OCI-LY7 (cell line): ENCODE measurements around the gene PIK3CB. TPM values are rescaled to one million over a fixed set of nuclear protein-coding genes. Genes with fewer than 3 reads are reported as not detected.

ENCODE experiments used
- BruUV-seq: library from RNA; stranded (reverse); fragments of 400-500 nt; replicated peaks from 2 replicates; lab custom pipeline; 2021; lab: Mats Ljungman, UMichigan
- CTCF ChIA-PET: fragments of 300-600 bp; sonication (Branson Sonifier 250); formaldehyde crosslinking; loops from one replicate; lab custom pipeline; 2022; ENCODE audit warnings: antibody characterized with exemption; ENCODE audit not compliant: unreplicated experiment; lab: Charles Lee
- POLR2A ChIA-PET: fragments of 300-600 bp; sonication (Branson Sonifier 250); formaldehyde crosslinking; loops from one replicate; lab custom pipeline; 2022; ENCODE audit warnings: antibody characterized with exemption; lab: Charles Lee
- DNase-seq: peaks from one replicate; pipeline ENCODE4 v3.0.0-alpha.2; 2015; ENCODE audit warnings: low spot score
- H2AFZ ChIP-seq: fragments of 200-600 bp; sonication (generic), shearing (Covaris generic); 2 replicates; pipeline ENCODE4 v1.6.1; 2014; ENCODE audit warnings: mild to moderate bottlenecking, antibody characterized with exemption, low read length, moderate library complexity
- H3K27ac ChIP-seq: fragments of 200-600 bp; sonication (generic); 2 replicates; pipeline ENCODE4 v1.5.1; 2014; ENCODE audit warnings: mixed run types, low read depth, mild to moderate bottlenecking, moderate library complexity, low read length, inconsistent platforms; ENCODE audit not compliant: poor library complexity, severe bottlenecking
- H3K36me3 ChIP-seq: fragments of 200-600 bp; sonication (generic); 2 replicates; pipeline ENCODE4 v1.6.1; 2014; ENCODE audit warnings: mild to moderate bottlenecking, antibody characterized with exemption, low read length, moderate library complexity, mixed read lengths; ENCODE audit not compliant: insufficient read depth
- H3K4me1 ChIP-seq: fragments of 200-600 bp; sonication (generic); 2 replicates; pipeline ENCODE4 v1.5.1; 2014; ENCODE audit warnings: mild to moderate bottlenecking, low read length; ENCODE audit not compliant: insufficient read depth, poor library complexity, severe bottlenecking
- H3K4me2 ChIP-seq: fragments of 200-600 bp; sonication (generic); 2 replicates; pipeline ENCODE4 v1.6.1; 2014; ENCODE audit warnings: mild to moderate bottlenecking, low read length
- H3K4me3 ChIP-seq: fragments of 200-600 bp; sonication (generic); 2 replicates; pipeline ENCODE4 v1.5.1; 2014; ENCODE audit warnings: mild to moderate bottlenecking, low read depth, low read length; ENCODE audit not compliant: poor library complexity, severe bottlenecking
- H3K79me2 ChIP-seq: fragments of 200-600 bp; sonication (generic); 2 replicates; pipeline ENCODE4 v1.6.1; 2016; ENCODE audit warnings: low read depth, mild to moderate bottlenecking, low read length, moderate library complexity, mixed read lengths; ENCODE audit not compliant: insufficient read depth
- H3K9me2 ChIP-seq: fragments of 200-600 bp; sonication (generic); 2 replicates; pipeline ENCODE4 v1.6.1; 2016; ENCODE audit warnings: mild to moderate bottlenecking, low read length, mixed read lengths; ENCODE audit not compliant: insufficient read depth
- H3K9me3 ChIP-seq: fragments of 200-600 bp; sonication (generic); 2 replicates; pipeline ENCODE4 v1.6.1; 2014; ENCODE audit warnings: mild to moderate bottlenecking, mixed run types, low read length, mixed read lengths
- H4K20me1 ChIP-seq: fragments of 200-600 bp; sonication (generic); 2 replicates; pipeline ENCODE4 v1.6.1; 2014; ENCODE audit warnings: mild to moderate bottlenecking, antibody characterized with exemption, low read length, moderate library complexity, mixed read lengths; ENCODE audit not compliant: insufficient read depth
- CTCF ChIP-seq: fragments of 200-600 bp; sonication (generic); conservative IDR thresholded peaks from 2 replicates; pipeline ENCODE4 v1.5.1; 2014; ENCODE audit warnings: mild to moderate bottlenecking, antibody characterized with exemption, low read length, moderate library complexity, mixed read lengths
- EZH2phosphoT487 ChIP-seq: fragments of 200-600 bp; sonication (generic); IDR thresholded peaks from 2 replicates; pipeline ENCODE4 v1.6.1; 2018; ENCODE audit warnings: low read depth, borderline replicate concordance, mild to moderate bottlenecking, mixed run types, antibody characterized with exemption, low read length, moderate library complexity, mixed read lengths
- intact Hi-C: fragments of 100-400 bp; cut with micrococcal nuclease; formaldehyde crosslinking; loops from one replicate; pipeline ENCODE4 v1.10.0; 2022; ENCODE audit not compliant: unreplicated experiment
- total RNA-seq, 2 experiments: library from RNA; depleted of rRNA in 1 of 2; stranded (reverse); fragments of >200 nt in 1 of 2; shearing (Covaris generic) in 1 of 2; gene quantifications; 2 replicates each; pipeline ENCODE4 v1.2.3, GENCODE V29; 2014 to 2022

The PIK3CB gene
- total RNA-seq, 2 experiments from 2014 or later = 8.2 to 23.6 TPM

GRCh38 chr3:138642226-138642926 lies 192.4 kb downstream of the PIK3CB start:
- ChIA-PET POLR2A (no interaction called here), CTCF (no interaction called here)
- Histone ChIP-seq H3K9me2 (no peaks in the 10 kb centered on the region), H3K36me3 (no peaks in the 10 kb centered on the region), H3K4me2 (no peak overlapping the region), H3K79me2 (no peaks in the 10 kb centered on the region), H3K4me1 (no peaks in the 10 kb centered on the region), H3K27ac (no peak overlapping the region), H4K20me1 (no peaks in the 10 kb centered on the region), H3K9me3 (peaks cover 4% of the 10 kb centered on the region; the same call in 1 of the 2 replicates), H2AFZ (no peak overlapping the region), H3K4me3 (no peak overlapping the region)
- DNase-seq = no peak
- intact Hi-C loops = no loop called here
- BruUV-seq = no TSS peak
- no peak for TF ChIP-seq CTCF
- no peak for TF ChIP-seq EZH2phosphoT487

GRCh38 chr3:138640537-138640936 lies 194.2 kb downstream of the PIK3CB start:
- POLR2A ChIA-PET = no interaction called here
- H3K27ac ChIP-seq = no peak overlapping the region
- no peaks in the 10 kb centered on the region for H3K9me2 ChIP-seq
- H4K20me1 ChIP-seq = no peaks in the 10 kb centered on the region
- H3K4me3 ChIP-seq = no peak overlapping the region
- intact Hi-C loops = no loop called here
- CTCF ChIA-PET = no interaction called here
- no peak for DNase-seq
- H2AFZ ChIP-seq = no peak overlapping the region
- peaks cover 4% of the 10 kb centered on the region; the same call in 1 of the 2 replicates for H3K9me3 ChIP-seq
- TF ChIP-seq EZH2phosphoT487 (no peak), CTCF (no peak)
- no peaks in the 10 kb centered on the region for H3K79me2 ChIP-seq
- BruUV-seq = no TSS peak
- H3K36me3 ChIP-seq = no peaks in the 10 kb centered on the region
- no peak overlapping the region for H3K4me2 ChIP-seq
- H3K4me1 ChIP-seq = no peaks in the 10 kb centered on the region

GRCh38 chr3:138638641-138639040 lies 196.1 kb downstream of the PIK3CB start:
- no peaks in the 10 kb centered on the region for H3K79me2 ChIP-seq
- H4K20me1 ChIP-seq = no peaks in the 10 kb centered on the region
- POLR2A ChIA-PET = interaction anchor here (0.5 to 0.8 kb wide), 2 partner anchors 11 to 150 kb away, joined by 3 to 5 read pairs; no protein-coding TSS in a partner anchor
- no peaks in the 10 kb centered on the region for H3K36me3 ChIP-seq
- no peak overlapping the region for H3K4me2 ChIP-seq
- no peaks in the 10 kb centered on the region for H3K4me1 ChIP-seq
- no peak overlapping the region for H2AFZ ChIP-seq
- no TSS peak for BruUV-seq
- H3K9me2 ChIP-seq = no peaks in the 10 kb centered on the region
- no peak for TF ChIP-seq CTCF
- TF ChIP-seq EZH2phosphoT487 = no peak
- 0 out of 2 replicates have a peak, but pooled peaks cover 4% of the 10 kb centered on the region for H3K9me3 ChIP-seq
- no peak overlapping the region for H3K4me3 ChIP-seq
- DNase-seq = no peak
- H3K27ac ChIP-seq = no peak overlapping the region
- intact Hi-C loops = no loop called here
- CTCF ChIA-PET = no interaction called here
